ENCODE data around the gene PHKB. TPM values are rescaled to one million over a fixed set of nuclear protein-coding genes. Genes with fewer than 3 reads are reported as not detected.
"Not testable (repeated sequence)": the region's sequence is repeated elsewhere in the genome, so short reads cannot be mapped to it uniquely, and the experiment has no call there.

Gene PHKB
- polyA plus RNA-seq, 3 donors from 2014 or later, result 27.8 to 42.7 (median 30.6) TPM

DNA sequence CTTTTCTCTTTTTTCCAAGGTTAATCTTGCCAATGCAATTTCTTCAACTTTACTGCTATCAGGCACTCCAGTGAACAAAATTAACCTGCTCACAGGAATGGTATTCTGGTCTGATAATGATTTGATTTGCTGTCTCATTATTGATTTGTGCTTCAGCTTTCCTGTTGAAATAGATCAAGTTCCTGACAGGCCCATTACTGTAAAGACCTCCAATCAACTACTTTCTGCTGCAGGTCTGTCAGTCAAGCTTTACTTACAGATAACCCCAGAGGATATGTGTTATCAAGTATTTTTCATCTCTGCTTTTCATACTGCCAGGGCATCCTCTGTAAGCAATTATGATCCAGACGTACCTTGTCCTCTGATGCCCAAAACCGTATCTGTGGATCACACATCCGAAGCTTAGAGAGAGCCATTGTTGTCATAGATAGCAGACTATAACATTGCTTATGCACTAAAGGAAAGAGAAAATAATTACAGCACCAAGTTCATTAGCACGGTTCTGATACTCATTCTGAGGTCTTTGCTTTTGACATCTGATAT lies 215.6 kb downstream of the PHKB start:
- no peaks in the 10 kb centered on the region for H3K9me3 Mint-ChIP-seq
- DNase-seq, result no peak
- no peak overlapping the region for H3K4me3 Mint-ChIP-seq
- peak overlapping the region in 1 of 6 donors; percentile 49 for H3K27ac Mint-ChIP-seq
- peaks cover 43 to 67% (median 63%) of the 10 kb centered on the region in 3 donors for H3K36me3 Mint-ChIP-seq
- H3K4me1 Mint-ChIP-seq, result peaks cover 0 to 8% of the 10 kb centered on the region in 2 donors
- H3K27me3 Mint-ChIP-seq (ENCODE audit: low read depth in 3 of 3), result peaks cover 0 to 4% (median 0%) of the 10 kb centered on the region in 3 donors

- peaks cover 35 to 58% (median 54%) of the 10 kb centered on the region in 3 donors for H3K36me3 Mint-ChIP-seq
- H3K27me3 Mint-ChIP-seq (ENCODE audit: low read depth in 3 of 3); H3K27ac Mint-ChIP-seq; H3K4me1 Mint-ChIP-seq; H3K4me3 Mint-ChIP-seq; DNase-seq; H3K9me3 Mint-ChIP-seq: not testable (repeated sequence)
These were observed 220.4 kb downstream of the PHKB start for GRCh38 chr16:47681571-47681970.

DNA sequence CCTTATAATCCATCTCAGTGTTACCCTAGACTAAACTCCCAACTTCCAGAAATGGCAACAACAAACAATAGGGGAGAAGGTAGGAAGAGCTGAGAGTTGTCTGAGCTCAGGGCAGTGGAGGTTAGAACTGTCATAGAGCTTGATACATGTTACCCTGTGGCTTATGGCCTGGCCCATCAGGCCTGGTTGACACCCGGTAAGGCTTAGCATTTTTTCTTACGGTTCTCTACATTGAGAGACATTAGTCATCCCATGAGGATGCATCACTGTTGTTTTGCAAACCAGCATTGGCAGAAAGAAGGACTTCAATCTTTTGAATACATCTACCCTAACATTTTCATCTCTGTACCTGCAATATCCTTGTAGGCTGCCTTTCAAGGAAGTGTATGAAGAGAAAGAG lies 226.6 kb downstream of the PHKB start:
- peaks cover 2 to 26% of the 10 kb centered on the region in 2 donors for H3K4me1 Mint-ChIP-seq
- peaks cover 31 to 40% (median 39%) of the 10 kb centered on the region in 3 donors for H3K36me3 Mint-ChIP-seq
- no peaks in the 10 kb centered on the region for H3K9me3 Mint-ChIP-seq
- H3K27me3 Mint-ChIP-seq (ENCODE audit: low read depth in 3 of 3), result no peaks in the 10 kb centered on the region
- DNase-seq, result no peak
- H3K4me3 Mint-ChIP-seq, result no peak overlapping the region
- H3K27ac Mint-ChIP-seq, result peak overlapping the region in 1 of 6 donors; percentile 39

DNA sequence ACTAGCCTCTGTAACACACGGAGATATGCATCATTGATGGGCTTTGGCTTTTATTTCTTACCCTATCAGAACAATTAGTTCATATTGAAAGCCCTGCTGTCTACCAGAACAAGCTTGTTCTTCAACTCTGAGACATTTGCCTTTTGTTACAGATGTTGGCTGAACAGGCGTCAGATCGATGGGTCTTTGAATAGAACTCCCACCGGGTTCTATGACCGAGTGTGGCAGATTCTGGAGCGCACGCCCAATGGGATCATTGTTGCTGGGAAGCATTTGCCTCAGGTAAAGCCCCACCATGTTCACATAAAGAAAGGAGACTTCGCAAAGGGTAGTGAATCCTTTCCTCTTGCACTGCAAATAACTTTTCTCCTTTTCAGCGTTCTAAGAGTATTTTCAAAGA lies 232.1 kb downstream of the PHKB start:
- DNase-seq, result no peak
- H3K36me3 Mint-ChIP-seq, result peaks cover 52 to 64% (median 58%) of the 10 kb centered on the region in 3 donors
- H3K27ac Mint-ChIP-seq, result no peak overlapping the region
- H3K4me3 Mint-ChIP-seq, result no peak overlapping the region
- peaks cover 4 to 24% of the 10 kb centered on the region in 2 donors for H3K4me1 Mint-ChIP-seq
- no peaks in the 10 kb centered on the region for H3K27me3 Mint-ChIP-seq (ENCODE audit: low read depth in 3 of 3)
- no peaks in the 10 kb centered on the region for H3K9me3 Mint-ChIP-seq

GRCh38 chr16:47694543-47694942 lies 233.4 kb downstream of the PHKB start:
- Mint-ChIP-seq H3K4me3 (no peak overlapping the region), H3K36me3 (peaks cover 58 to 74% (median 65%) of the 10 kb centered on the region in 3 donors), H3K4me1 (peaks cover 2 to 11% of the 10 kb centered on the region in 2 donors), H3K27me3 (ENCODE audit: low read depth in 3 of 3) (no peaks in the 10 kb centered on the region), H3K9me3 (no peaks in the 10 kb centered on the region), H3K27ac (no peak overlapping the region)
- DNase-seq, result no peak

DNA sequence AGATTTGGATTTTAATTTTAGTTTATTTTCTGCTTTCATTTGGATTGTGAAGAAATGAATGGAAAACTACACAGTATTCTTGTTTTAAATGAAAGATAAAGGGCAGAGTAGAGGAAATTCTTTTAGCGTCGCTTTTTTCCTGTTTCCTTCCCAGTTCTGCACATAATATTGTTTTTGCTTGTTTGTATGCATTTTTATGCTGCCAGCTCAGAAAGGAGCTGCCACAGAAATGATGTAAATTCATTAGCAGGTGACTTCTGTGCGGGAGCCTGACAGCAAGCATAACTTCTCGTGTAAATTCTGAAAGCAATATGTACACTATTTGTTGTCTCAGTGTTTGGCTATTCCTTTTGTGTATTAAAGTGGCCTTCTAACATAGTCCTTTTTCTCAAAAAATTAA lies 234.6 kb downstream of the PHKB start:
- no peak for DNase-seq
- Mint-ChIP-seq H3K27me3 (ENCODE audit: low read depth in 3 of 3) (no peaks in the 10 kb centered on the region), H3K4me3 (no peak overlapping the region), H3K9me3 (no peaks in the 10 kb centered on the region), H3K4me1 (peaks cover 2 to 5% of the 10 kb centered on the region in 2 donors), H3K36me3 (peaks cover 57 to 70% (median 60%) of the 10 kb centered on the region in 3 donors), H3K27ac (no peak overlapping the region)

GRCh38 chr16:47697826-47698225 lies 236.7 kb downstream of the PHKB start:
- no peak for DNase-seq
- Mint-ChIP-seq H3K4me1 (peaks cover 2 to 5% of the 10 kb centered on the region in 2 donors), H3K36me3 (peaks cover 52 to 73% (median 59%) of the 10 kb centered on the region in 3 donors), H3K9me3 (no peaks in the 10 kb centered on the region), H3K27ac (no peak overlapping the region), H3K4me3 (no peak overlapping the region), H3K27me3 (ENCODE audit: low read depth in 3 of 3) (peaks cover 0 to 3% (median 0%) of the 10 kb centered on the region in 3 donors)

DNA sequence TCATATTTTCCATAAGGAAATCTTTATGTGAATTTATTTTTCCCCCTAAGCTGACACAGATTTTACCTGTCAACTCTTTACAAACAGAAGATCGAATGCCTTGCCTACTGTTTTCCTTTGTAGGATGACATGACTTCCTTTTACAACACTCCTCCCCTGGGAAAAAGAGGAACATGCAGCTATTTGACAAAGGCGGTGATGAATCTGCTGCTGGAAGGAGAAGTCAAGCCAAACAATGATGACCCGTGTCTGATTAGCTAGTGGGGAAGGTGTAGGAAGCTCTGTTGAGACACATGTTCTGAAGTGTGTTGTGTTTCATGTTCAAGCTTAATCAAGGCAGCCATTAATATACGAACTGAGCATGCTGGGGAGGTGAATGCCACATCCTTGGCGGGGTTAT lies 238.0 kb downstream of the PHKB start:
- DNase-seq, result no peak
- peaks cover 2 to 5% of the 10 kb centered on the region in 2 donors for H3K4me1 Mint-ChIP-seq
- H3K9me3 Mint-ChIP-seq, result no peaks in the 10 kb centered on the region

DNA sequence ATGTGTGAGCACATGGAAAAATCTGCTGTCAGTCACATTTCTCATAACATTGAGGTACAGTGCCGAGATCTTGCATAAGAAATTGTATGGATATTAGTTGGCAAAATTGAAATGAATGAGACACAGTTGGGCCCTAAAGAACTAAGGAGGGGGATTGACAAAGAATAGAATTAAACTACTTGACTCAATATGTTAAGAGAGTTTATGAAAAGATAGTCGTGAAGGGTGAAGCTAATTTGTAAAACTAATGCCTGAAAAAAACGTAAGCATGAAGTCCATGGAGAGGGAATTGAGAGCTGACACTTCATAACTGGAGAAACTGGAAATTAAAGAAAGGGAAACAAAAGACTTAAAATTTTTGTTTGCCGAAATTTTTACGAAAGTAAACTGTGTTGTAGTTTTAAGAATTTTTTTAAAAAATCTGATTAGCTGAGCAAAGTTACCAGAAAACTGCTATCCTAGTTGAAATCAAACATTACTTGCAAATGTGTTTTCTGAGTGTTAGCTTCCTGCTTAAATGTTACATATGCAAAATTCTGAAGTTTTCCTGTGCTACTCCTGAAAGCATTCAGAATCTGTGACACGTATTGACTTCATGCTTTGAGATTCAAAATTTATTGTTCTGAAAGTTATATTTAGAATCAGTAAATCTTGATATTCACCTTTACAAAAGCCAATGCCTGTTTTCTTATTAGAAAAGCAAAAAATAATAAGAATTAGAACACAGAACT lies 239.9 kb downstream of the PHKB start:
- H3K4me1 Mint-ChIP-seq, result peaks cover 2 to 5% of the 10 kb centered on the region in 2 donors
- no peak overlapping the region for H3K4me3 Mint-ChIP-seq
- peaks cover 0 to 3% (median 2%) of the 10 kb centered on the region in 3 donors for H3K27me3 Mint-ChIP-seq (ENCODE audit: low read depth in 3 of 3)
- no peak overlapping the region for H3K27ac Mint-ChIP-seq
- H3K9me3 Mint-ChIP-seq, result no peaks in the 10 kb centered on the region
- DNase-seq, result no peak
- H3K36me3 Mint-ChIP-seq, result peaks cover 40 to 61% (median 51%) of the 10 kb centered on the region in 3 donors

More for the DNA sequence above, 238.0 kb downstream of the PHKB start:
- Mint-ChIP-seq H3K4me3 (no peak overlapping the region), H3K36me3 (peaks cover 48 to 72% (median 61%) of the 10 kb centered on the region in 3 donors), H3K27ac (no peak overlapping the region), H3K27me3 (ENCODE audit: low read depth in 3 of 3) (peaks cover 0 to 3% (median 0%) of the 10 kb centered on the region in 3 donors)

DNA sequence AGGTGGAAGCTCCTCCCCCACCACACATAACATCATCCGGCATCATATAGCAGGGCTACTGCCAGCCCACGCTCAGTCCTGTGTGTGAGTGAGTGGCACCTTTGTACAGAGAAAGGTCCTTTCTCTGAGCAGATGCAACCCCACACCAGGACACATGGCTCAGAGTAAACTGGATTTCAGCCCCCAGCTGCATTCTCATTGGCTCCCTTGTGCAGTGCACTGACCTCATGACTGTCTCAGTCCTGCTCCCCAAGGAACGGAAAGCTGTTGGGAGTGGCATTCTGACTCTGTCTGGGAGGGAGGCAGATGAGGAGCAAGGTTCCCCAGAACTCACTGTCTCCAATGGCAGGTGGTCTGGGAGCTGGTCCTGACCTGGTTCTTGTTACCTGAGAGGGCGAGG lies 244.1 kb downstream of the PHKB start:
- H3K36me3 Mint-ChIP-seq, result peaks cover 15 to 23% (median 21%) of the 10 kb centered on the region in 3 donors
- no peak overlapping the region for H3K4me3 Mint-ChIP-seq
- no peak for DNase-seq
- H3K27me3 Mint-ChIP-seq (ENCODE audit: low read depth in 3 of 3), result peaks cover 0 to 3% (median 2%) of the 10 kb centered on the region in 3 donors
- no peaks in the 10 kb centered on the region for H3K4me1 Mint-ChIP-seq
- H3K9me3 Mint-ChIP-seq, result peaks cover 0 to 2% (median 0%) of the 10 kb centered on the region in 6 donors
- no peak overlapping the region for H3K27ac Mint-ChIP-seq

DNA sequence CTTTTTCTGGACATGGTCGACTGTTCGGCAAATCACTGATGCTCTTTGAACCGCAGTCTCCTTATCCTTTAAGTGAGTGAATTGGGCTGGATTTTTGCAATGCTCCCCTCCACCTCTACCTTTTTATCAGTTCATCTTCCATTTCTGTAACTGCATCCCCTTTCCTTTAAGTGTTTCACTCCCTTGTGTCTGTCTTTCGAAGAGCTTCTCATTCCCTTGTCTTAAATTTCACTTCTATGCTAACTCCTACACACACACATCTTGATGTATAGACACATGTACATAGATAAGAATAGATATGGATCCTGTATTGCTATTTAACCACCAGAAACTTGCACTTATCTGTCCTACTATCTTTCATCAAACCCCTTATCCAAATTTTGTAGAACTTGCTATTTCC lies 250.7 kb downstream of the PHKB start:
- Mint-ChIP-seq H3K27ac (no peak overlapping the region), H3K27me3 (ENCODE audit: low read depth in 3 of 3) (peaks cover 0 to 4% (median 3%) of the 10 kb centered on the region in 3 donors), H3K4me3 (no peak overlapping the region), H3K9me3 (no peaks in the 10 kb centered on the region), H3K36me3 (no peaks in the 10 kb centered on the region), H3K4me1 (no peaks in the 10 kb centered on the region)
- DNase-seq, result no peak

- Mint-ChIP-seq H3K36me3 (no peaks in the 10 kb centered on the region), H3K4me1 (no peaks in the 10 kb centered on the region), H3K27ac (no peak overlapping the region), H3K27me3 (ENCODE audit: low read depth in 3 of 3) (peaks cover 0 to 4% (median 3%) of the 10 kb centered on the region in 3 donors), H3K9me3 (no peaks in the 10 kb centered on the region), H3K4me3 (no peak overlapping the region)
- DNase-seq, result no peak
These were observed 251.4 kb downstream of the PHKB start for GRCh38 chr16:47712276-47713224.

- no peak overlapping the region for H3K4me3 Mint-ChIP-seq
These were observed 252.1 kb downstream of the PHKB start for GRCh38 chr16:47713225-47713595.

More at GRCh38 chr16:47713225-47713595, 252.1 kb downstream of the PHKB start:
- Mint-ChIP-seq H3K27me3 (ENCODE audit: low read depth in 3 of 3) (peaks cover 0 to 4% (median 3%) of the 10 kb centered on the region in 3 donors), H3K9me3 (no peaks in the 10 kb centered on the region), H3K27ac (no peak overlapping the region), H3K4me1 (no peaks in the 10 kb centered on the region), H3K36me3 (no peaks in the 10 kb centered on the region)
- no peak for DNase-seq
